ENCODE data around the gene ZSCAN2.

The ZSCAN2 gene

DNA sequence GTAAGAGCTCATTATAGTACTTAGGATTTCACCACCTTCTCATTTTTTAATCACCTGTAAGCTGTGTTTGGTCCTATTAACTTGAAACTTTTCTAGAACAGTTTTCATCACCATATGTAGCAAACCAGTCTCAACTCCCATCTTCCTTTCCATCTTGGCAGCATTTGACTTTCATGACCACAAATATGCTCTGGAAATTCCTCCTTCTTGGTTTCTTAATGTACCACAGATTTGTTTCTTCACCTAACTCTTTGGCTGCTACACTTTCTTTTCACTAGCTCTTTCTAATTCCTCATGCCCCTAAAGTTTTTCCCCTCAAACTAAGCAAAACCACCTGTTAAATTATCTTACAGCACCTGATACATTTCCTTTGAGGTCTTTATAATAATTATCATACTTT, 70.4 kb downstream of the ZSCAN2 start:
- DNase-seq, result no peak
